Posterior cingulate gyrus (tissue), 11 donors: Measurements from ENCODE around the gene MLEC.
"Not testable (repeated sequence)": the region's sequence is repeated elsewhere in the genome, so short reads cannot be mapped to it uniquely, and the experiment has no call there.

Experiments
- DNase-seq, 10 donors: peaks; one replicate each; pipeline versions ENCODE4 v3.0.0 to v3.0.0-alpha.2; 2020 to 2021; ENCODE audit warnings: mixed read lengths in 3 of 10
- intact Hi-C: fragments of 100-400 bp; cut with DNase I; formaldehyde crosslinking; loops from one replicate; pipeline ENCODE4 v1.15.1; 2023

The MLEC gene

GRCh38 chr12:120659151-120659525 lies 27.8 kb upstream of the MLEC start:
- DNase-seq, result peak in 2 of 10 donors; percentile 34 to 42

GRCh38 chr12:120661432-120661831 lies 25.5 kb upstream of the MLEC start:
- DNase-seq, result no peak
- intact Hi-C loops, result no loop called here

More at GRCh38 chr12:120659151-120659525, 27.8 kb upstream of the MLEC start:
- intact Hi-C loops, result no loop called here

GRCh38 chr12:120662879-120663278 lies 24.1 kb upstream of the MLEC start:
- intact Hi-C loops, result no loop called here
- DNase-seq, result peak in 1 of 10 donors; percentile 13

- intact Hi-C loops, result no loop called here
- DNase-seq, result peak in 1 of 10 donors; percentile 3
These were observed 23.2 kb upstream of the MLEC start for GRCh38 chr12:120663741-120664140.

- intact Hi-C loops, result no loop called here
These were observed 20.2 kb upstream of the MLEC start for GRCh38 chr12:120666571-120667390.

DNA sequence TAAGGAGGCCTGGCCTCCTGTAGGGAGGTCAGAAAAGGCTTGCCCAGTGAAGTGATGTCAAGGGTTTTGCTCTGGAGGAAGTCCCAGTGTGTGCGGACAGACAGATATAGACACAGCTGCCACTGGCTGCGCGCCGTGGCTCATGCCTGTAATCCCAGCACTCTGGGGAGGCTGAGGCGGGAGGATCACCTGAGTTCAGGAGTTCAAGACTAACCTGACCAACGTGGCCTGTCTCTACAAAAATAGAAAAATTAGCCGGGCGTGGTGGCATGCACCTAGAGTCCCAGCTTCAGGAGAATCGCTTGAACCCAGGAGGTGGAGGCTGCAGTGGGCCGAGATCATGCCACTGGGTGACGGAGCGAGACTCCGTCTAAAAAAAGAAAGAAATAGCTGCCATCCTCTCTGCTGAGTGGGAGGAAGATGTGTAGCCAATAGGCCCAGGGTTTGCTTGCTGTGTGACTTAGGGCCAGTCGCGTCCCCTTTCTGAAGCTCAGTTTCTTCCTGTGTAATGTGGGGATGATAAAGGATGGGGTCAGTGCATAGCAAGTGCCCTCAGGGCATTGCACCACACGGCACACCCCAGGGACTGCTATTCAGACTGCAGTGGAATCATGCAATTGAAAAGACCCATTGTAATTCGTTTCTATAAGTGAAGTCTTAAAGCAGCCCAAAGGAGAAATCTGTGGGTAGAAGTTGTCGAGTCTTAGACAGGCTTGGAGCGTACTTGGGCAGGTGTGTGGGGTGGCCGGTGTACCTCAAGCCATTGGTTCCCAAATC lies 18.7 kb upstream of the MLEC start:
- intact Hi-C loops, result no loop called here
- DNase-seq, result peak in 2 of 10 donors; percentile 42 to 43

More at GRCh38 chr12:120666571-120667390, 20.2 kb upstream of the MLEC start:
- DNase-seq, result peak in 2 of 10 donors; percentile 77 to 79

DNA sequence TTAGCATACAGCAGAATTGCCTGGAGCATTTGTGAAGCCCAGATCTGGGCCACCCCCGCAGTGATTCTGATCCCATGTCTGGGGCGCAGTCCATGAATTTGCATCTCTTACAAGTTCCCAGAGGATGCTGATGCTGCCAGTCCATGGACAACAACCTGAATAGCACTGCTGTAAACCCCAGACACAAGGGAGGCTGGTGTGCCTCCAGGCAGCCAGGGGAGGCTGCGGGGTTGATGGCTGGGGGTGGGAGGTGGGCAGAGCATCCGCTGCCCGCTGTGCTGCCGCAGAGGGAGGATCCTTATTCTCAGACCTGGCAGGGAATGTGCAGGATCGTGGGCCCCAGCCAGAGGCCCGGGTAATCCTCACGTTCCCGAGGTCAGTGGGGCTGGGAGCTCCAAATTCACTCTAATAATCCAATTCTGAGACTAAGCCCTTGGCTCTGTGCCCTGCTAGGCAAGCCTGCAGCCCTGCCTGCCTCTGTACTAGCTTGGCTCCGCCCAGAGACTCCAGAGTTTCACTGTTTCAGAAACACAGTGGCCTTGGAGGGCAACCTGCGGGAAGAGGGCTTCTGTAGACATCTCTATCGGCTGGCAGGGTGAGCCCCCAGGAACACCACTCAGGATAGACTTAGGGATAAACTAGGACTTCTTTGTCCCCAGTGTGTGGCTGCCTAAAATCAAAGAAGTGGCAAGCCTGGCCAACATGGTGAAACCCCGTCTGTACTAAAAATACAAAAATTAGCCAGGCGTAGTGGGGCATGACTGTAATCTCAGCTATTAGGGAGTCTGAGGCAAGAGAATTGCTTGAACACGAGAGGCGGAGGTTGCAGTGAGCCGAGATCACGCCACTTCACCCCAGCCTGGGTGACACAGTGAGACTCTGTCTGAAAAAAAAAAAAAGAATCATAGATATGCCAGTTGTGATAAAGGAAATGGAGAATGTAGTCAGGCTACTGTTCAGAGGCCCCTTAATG lies 17.8 kb upstream of the MLEC start:
- DNase-seq, result peak in 2 of 10 donors; percentile 82 to 84
- intact Hi-C loops, result no loop called here

DNA sequence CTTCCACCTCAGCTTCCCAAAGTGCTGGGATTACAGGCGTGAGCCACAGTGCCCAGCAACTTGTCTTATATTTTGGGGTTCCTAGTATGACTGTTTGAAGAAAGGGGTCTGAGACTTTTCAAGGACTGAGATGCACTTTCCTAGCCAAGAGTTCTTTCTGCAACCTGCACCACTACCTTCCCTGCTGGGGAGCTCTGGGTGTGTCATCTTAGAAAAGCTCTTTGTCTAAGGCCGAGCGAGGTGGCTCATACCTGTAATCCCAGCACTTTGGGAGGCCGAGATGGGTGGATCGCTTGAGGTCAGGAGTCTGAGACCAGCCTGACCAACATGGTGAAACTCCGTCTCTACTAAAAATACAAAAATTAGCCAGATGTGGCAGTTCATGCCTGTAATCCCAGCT lies 16.7 kb upstream of the MLEC start:
- intact Hi-C loops, result not testable (repeated sequence)

GRCh38 chr12:120670667-120671066 lies 16.3 kb upstream of the MLEC start:
- no peak for DNase-seq
- intact Hi-C loops, result no loop called here

More for the DNA sequence above, 16.7 kb upstream of the MLEC start:
- DNase-seq, result peak in 2 of 10 donors; percentile 28 to 30

GRCh38 chr12:120674097-120674636 lies 12.8 kb upstream of the MLEC start:
- no peak for DNase-seq
- intact Hi-C loops, result no loop called here

DNA sequence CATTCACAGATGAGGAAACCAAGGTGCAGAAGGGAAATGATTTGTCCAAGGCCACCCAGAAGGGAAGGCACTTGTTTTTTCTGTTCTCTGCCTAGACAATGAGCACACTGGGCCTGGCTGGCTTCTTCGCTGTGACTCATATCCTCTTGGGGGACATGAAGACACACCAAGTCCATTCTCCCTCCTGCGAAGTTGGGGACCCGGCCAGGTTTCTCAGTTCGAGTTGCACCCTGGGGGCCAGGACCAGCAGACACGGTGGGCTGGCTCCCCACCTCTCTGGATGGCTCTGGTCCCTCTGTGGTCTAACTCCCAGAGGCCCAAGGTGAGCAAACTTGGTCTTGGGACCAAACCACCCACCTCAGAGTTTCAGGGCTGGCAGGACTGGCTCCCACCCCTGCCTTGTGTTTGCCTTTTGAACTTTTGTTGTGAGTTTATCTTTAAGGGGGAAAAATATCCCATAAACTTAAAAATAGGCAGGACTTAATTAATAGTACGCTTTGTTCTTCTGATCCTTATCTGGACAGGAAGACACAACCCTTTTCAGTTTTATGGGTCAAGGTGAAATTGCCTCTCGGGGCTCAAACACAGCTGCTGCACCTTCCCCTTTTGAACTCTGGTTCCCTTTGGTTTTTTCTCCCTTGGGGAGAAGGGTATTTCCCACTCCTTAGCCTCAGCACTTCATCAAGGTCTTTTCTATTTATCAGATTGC lies 9.0 kb upstream of the MLEC start:
- no peak for DNase-seq
- intact Hi-C loops, result no loop called here

DNA sequence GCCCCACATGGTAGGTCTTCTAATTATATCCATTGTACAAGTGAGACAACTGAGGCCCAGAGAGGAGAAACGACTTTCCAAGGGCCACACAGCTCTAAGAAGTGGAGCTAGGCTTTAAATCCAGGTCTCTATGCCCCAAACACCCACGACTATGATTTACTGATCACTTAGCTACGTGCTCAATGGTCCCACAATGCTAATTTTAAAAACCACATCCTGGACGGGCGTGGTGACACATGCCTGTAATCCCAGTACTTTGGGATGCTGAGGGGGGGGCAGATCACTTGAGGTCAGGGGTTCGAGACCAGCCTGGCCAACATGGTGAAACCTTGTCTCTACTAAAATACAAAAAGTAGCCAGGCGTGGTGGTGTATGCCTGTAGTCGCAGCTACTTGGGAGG lies 8.4 kb upstream of the MLEC start:
- intact Hi-C loops, result no loop called here
- no peak for DNase-seq

GRCh38 chr12:120680165-120680738 lies 6.7 kb upstream of the MLEC start:
- DNase-seq, result no peak
- intact Hi-C loops, result no loop called here

DNA sequence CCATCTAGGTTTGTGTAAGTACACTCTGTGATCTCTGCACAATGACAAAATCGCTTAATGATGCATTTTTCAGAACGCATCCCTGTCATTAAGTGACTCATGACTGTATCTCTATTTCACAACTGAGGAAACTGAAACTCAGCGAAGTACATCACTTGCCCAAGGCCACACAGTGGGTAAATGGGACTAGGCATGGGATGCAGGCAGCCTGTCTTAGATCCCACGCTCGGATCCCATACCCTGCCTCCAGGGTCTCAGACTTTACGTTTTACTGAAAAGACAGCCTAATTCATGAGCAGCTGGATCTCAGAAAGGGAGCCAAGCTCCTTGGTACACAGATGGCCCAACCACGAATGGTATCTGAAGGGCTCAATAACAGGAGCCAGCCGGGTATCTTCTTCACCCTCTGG lies 2.4 kb upstream of the MLEC start:
- intact Hi-C loops, result no loop called here
- no peak for DNase-seq

DNA sequence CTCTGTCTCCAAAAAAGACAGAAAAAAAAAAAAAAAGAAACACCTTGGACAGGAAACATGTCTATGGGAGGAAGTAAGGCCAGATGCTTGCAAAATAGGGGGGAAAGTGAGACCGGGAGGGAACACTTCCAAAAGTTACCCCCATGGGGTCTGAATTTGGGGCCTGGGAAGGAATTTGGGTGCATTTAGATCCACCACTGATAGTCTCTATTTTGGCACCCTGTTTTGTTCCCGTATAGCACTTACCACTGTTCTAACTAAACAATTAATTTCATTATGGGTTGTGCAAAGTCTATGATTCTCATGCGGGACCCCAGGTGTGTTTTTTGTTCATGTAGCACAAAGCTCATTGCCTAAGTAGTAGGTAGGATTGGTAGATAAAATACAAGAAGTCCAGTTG lies 1.4 kb upstream of the MLEC start:
- intact Hi-C loops, result no loop called here
- no peak for DNase-seq

DNA sequence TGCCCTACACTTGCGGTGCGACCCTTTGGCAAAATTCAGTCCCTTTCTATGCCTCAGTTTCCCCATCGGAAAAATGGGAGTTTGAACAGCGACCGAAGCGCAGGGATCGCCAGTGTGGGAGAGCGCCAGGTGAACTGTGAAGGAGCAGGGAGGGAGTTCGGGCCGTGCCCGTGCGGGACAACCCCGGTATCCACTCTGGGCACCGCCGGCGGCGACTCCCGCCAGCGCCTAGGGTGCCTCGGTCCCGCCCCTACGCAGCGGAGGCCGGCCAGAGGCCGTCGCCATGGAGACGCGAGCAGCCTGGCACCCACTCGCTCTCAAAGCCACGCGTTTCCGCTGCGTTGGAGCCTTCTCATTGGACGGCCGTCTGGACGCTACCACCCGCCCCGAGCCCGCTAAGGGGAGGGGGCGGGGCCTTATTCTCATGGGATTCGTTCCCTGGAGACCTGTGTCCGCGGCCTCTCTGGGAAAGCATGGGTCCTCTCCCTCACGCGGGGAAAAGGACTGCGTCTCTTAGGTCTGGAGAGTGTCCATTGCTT lies 729 bp upstream of the MLEC start:
- peak; percentile 98 to 100 (median 99) for DNase-seq
- intact Hi-C loops, result loop anchor here (2.0 kb wide), 2 partner anchors 27 to 219 kb away; partner anchors contain the start of gene SPPL3

GRCh38 chr12:120687578-120688289 lies 785 bp downstream of the MLEC start:
- DNase-seq, result peak in 1 of 10 donors; percentile 13
- intact Hi-C loops, result loop anchor here (2.0 kb wide), 2 partner anchors 25 to 217 kb away; partner anchors contain the start of gene SPPL3

GRCh38 chr12:120688527-120689071 lies 1.6 kb downstream of the MLEC start:
- no peak for DNase-seq
- intact Hi-C loops, result no loop called here
